Measurements from ENCODE around the gene FSTL5. TPM values are rescaled to one million over a fixed set of nuclear protein-coding genes. Genes with fewer than 3 reads are reported as not detected.

FSTL5 gene
- total RNA-seq, 1 donor from 2014 or later = not detected

DNA sequence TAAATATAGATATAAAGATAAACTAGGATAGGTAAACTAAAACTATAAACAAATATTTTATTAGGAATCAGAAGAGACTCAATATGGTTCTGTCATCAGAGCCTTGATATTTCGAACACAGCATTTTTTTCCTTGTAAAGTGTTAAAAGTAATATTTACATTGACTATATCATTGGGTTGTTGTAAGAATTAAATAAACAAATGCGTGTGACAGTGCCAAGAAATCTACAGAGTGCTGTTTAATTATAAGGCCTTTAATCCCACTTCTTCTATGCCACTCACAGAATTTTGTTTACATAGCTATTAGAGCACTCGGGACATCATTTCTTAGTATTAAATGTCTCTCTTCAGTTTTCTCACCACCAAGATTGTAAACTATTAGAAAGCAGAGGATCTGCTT is 807.4 kb downstream of the FSTL5 start:
- Histone ChIP-seq H3K4me3 (ENCODE audit: low read depth, low read length) (no peak overlapping the region), H3K27me3 (ENCODE audit: control insufficient read depth, insufficient read depth, low read length) (no peaks in the 10 kb centered on the region), H3K36me3 (ENCODE audit: control insufficient read depth, insufficient read depth, low read length) (no peaks in the 10 kb centered on the region)
- TF ChIP-seq, protein P1, sequence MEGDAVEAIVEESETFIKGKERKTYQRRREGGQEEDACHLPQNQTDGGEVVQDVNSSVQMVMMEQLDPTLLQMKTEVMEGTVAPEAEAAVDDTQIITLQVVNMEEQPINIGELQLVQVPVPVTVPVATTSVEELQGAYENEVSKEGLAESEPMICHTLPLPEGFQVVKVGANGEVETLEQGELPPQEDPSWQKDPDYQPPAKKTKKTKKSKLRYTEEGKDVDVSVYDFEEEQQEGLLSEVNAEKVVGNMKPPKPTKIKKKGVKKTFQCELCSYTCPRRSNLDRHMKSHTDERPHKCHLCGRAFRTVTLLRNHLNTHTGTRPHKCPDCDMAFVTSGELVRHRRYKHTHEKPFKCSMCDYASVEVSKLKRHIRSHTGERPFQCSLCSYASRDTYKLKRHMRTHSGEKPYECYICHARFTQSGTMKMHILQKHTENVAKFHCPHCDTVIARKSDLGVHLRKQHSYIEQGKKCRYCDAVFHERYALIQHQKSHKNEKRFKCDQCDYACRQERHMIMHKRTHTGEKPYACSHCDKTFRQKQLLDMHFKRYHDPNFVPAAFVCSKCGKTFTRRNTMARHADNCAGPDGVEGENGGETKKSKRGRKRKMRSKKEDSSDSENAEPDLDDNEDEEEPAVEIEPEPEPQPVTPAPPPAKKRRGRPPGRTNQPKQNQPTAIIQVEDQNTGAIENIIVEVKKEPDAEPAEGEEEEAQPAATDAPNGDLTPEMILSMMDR (IDR thresholded peaks at IDR 0.05; ENCODE audit: insufficient read depth, low read length, severe bottlenecking) = no peak
- FAIRE-seq = no peak
- DNase-seq (ENCODE audit: low read depth) = no peak

DNA sequence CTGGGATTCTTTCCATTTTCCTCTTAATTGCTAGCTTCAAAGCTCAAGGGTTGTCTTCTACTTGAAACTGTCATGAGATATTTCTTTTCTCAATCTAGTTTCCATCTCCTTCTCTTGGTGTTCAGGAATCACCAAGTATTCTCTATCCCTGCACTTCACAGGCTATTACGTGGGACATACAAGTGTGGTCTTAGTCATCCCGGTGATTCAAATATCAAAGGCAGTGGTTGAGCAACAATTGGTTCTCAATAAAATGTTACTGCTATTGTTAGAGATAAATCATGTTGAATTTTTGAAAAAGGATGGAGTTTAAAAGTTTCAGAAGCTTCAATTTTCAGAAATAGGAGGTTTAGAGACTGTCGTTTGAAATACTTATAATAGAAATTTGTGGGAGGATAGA is 812.9 kb downstream of the FSTL5 start:
- peak; percentile 50 for DNase-seq (ENCODE audit: low read depth)

DNA sequence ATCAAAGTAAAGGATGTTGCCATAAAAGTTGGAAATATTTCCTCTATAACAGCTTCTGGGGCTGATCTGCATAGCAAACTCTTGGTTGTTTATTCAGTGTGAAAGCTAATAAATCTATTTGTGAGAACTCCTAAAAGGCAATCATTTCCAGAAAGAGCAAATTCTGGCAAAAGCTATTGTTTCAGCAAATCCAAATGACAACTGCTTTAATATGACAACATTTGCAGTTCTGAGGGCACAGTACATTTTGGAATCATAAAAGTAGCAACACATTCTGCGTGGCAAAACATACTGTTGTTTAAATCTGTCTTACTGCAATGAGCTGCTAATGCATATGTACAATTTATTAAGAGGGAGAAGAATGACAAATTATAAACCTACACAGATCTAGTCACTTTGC is 818.1 kb downstream of the FSTL5 start:
- FAIRE-seq (no peak), DNase-seq (ENCODE audit: low read depth) (no peak)
- H3K27me3 ChIP-seq (ENCODE audit: control insufficient read depth, insufficient read depth, low read length) = no peaks in the 10 kb centered on the region
- H3K4me3 ChIP-seq (ENCODE audit: low read depth, low read length) = no peak overlapping the region
- H3K36me3 ChIP-seq (ENCODE audit: control insufficient read depth, insufficient read depth, low read length) = no peaks in the 10 kb centered on the region
- TF ChIP-seq, protein P1 (IDR thresholded peaks at IDR 0.05; ENCODE audit: insufficient read depth, low read length, severe bottlenecking) = no peak

More for the DNA sequence above, 812.9 kb downstream of the FSTL5 start:
- H3K36me3 ChIP-seq (ENCODE audit: control insufficient read depth, insufficient read depth, low read length) = no peaks in the 10 kb centered on the region
- no peak for FAIRE-seq
- H3K27me3 ChIP-seq (ENCODE audit: control insufficient read depth, insufficient read depth, low read length) = no peaks in the 10 kb centered on the region
- TF ChIP-seq, protein P1 (IDR thresholded peaks at IDR 0.05; ENCODE audit: insufficient read depth, low read length, severe bottlenecking) = no peak
- H3K4me3 ChIP-seq (ENCODE audit: low read depth, low read length) = no peak overlapping the region

DNA sequence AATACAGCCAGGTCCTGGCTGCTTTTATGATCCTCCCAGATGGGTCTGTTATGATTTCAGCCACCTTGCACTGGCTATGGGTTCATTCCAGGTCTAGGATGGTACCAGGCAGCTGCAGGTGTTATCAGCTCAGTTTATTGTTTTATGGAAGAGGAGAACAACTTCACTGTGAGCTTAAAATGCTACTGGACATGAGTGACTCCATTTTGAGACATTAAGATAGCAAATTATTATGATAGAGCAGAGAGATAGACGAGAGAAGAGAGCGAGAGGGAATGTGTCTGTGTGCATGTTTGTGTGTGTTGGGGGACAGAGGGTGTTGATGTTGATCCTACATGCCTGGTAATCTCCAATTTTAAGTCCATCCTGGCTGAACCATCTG is 820.2 kb downstream of the FSTL5 start:
- H3K4me3 ChIP-seq (ENCODE audit: low read depth, low read length) = no peak overlapping the region
- FAIRE-seq = no peak
- TF ChIP-seq, protein P1 (IDR thresholded peaks at IDR 0.05; ENCODE audit: insufficient read depth, low read length, severe bottlenecking) = no peak
- no peak for DNase-seq (ENCODE audit: low read depth)
- no peaks in the 10 kb centered on the region for H3K36me3 ChIP-seq (ENCODE audit: control insufficient read depth, insufficient read depth, low read length)
- no peaks in the 10 kb centered on the region for H3K27me3 ChIP-seq (ENCODE audit: control insufficient read depth, insufficient read depth, low read length)

DNA sequence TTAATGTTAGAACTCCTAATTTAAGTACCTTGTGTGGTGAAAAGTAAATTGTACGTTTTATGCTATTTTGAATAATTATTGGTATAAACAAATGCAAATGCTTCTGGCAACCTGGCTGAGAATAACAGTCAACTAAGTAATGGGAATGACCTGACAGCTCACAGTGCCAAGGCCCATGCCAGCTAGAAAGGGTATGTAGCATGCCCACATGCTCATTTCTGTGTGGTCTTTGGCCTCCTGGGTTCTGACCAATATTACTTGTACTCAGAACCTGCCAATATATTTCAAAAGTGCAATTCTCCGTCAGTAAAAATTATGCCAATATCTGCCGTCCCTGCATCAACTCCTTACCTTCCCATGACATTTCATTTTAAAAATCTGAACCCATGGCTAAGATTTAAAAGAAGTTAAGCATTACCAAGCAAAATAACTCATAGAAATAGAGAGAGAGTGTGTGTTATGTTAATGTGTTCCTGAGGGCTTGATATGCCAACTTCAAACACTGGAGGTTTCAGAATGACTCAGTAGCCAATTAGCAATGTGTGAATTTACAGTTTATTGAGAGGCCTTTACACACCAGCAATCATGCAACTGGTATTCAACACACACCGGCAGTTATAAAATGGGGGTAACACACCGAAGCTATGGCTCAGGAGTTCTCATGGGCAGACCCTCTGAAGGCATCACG is 820.8 kb downstream of the FSTL5 start:
- TF ChIP-seq, protein P1 (IDR thresholded peaks at IDR 0.05; ENCODE audit: insufficient read depth, low read length, severe bottlenecking) = no peak
- no peaks in the 10 kb centered on the region for H3K27me3 ChIP-seq (ENCODE audit: control insufficient read depth, insufficient read depth, low read length)
- FAIRE-seq (no peak), DNase-seq (ENCODE audit: low read depth) (no peak)
- H3K36me3 ChIP-seq (ENCODE audit: control insufficient read depth, insufficient read depth, low read length) = no peaks in the 10 kb centered on the region
- no peak overlapping the region for H3K4me3 ChIP-seq (ENCODE audit: low read depth, low read length)

DNA sequence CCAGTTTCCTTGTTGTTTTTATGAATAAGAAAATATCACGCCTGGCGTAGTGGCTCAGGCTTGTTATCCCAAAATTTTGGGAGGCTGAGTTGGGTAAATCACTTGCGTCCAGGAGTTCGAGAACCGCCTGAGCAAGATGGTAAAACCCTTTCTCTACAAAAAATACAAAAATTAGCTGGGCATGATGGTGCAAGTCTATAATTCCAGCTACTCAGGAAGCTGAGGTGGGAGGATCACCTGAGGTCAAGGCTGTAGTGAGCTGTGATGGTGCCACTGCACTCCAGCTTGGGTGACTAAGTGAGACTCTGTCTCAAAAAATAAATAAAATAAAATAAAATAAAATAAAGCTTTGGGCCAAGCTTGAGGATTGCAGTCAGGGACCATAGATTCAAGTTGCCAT is 827.2 kb downstream of the FSTL5 start:
- no peak for FAIRE-seq
- TF ChIP-seq, protein P1 (IDR thresholded peaks at IDR 0.05; ENCODE audit: insufficient read depth, low read length, severe bottlenecking) = no peak
- Histone ChIP-seq H3K27me3 (ENCODE audit: control insufficient read depth, insufficient read depth, low read length) (no peaks in the 10 kb centered on the region), H3K36me3 (ENCODE audit: control insufficient read depth, insufficient read depth, low read length) (no peaks in the 10 kb centered on the region), H3K4me3 (ENCODE audit: low read depth, low read length) (no peak overlapping the region)
- peak; percentile 53 for DNase-seq (ENCODE audit: low read depth)

All from bronchial epithelial cell (primary cell).